Stomach (tissue), 9 donors: ENCODE data around the gene TBCEL. TPM values are rescaled to one million over a fixed set of nuclear protein-coding genes. Genes with fewer than 3 reads are reported as not detected.

Source experiments
- DNase-seq, 2 donors: peaks; one replicate each; pipeline versions ENCODE4 v3.0.0 to v3.0.0-alpha.2; 2013 to 2019
- H3K27ac ChIP-seq, 5 donors: fragments of 200-600 bp in 4 of 5; sonication (generic) in 4 of 5; one replicate each; pipeline ENCODE4 v1.5.1; 2013 to 2019; ENCODE audit warnings: mild to moderate bottlenecking in 1 of 5, moderate library complexity in 1 of 5
- H3K27me3 ChIP-seq, 3 donors: fragments of 200-600 bp; sonication (generic); one replicate each; pipeline ENCODE4 v1.5.1; 2017 to 2019; ENCODE audit warnings: mixed run types in 1 of 3
- H3K36me3 ChIP-seq, 4 donors: fragments of 200-600 bp; sonication (generic); 1 replicate in 3 of 4; 2 replicates in 1 of 4; pipeline ENCODE4 v1.5.1; 2016 to 2019
- H3K4me1 ChIP-seq, 4 donors: fragments of 200-600 bp; sonication (generic); one replicate each; pipeline ENCODE4 v1.5.1; 2016 to 2019
- H3K4me3 ChIP-seq, 4 donors: fragments of 200-600 bp; sonication (generic) in 3 of 4; one replicate each; pipeline ENCODE4 v1.5.1; 2016 to 2019; ENCODE audit warnings: mild to moderate bottlenecking in 1 of 4
- H3K9me3 ChIP-seq, 4 donors: fragments of 200-600 bp; sonication (generic); one replicate each; pipeline ENCODE4 v1.5.1; 2016 to 2019
- CTCF ChIP-seq, 7 experiments: fragments of 450-650 bp in 4 of 7; fragments of 200-600 bp in 3 of 7; sonication (generic) in 3 of 7; IDR thresholded peaks; one replicate each; pipeline ENCODE4 v1.5.1; 2016 to 2019; ENCODE audit warnings: antibody characterized with exemption in 7 of 7, control low read depth in 2 of 7, mild to moderate bottlenecking in 1 of 7
- EP300 ChIP-seq: sonication (generic); formaldehyde crosslinking; IDR thresholded peaks from one replicate; pipeline ENCODE4 v1.6.1; 2017; ENCODE audit warnings: antibody characterized with exemption
- POLR2A ChIP-seq, 4 donors: fragments of 450-650 bp; IDR thresholded peaks; one replicate each; pipeline ENCODE4 v1.6.1; 2016; ENCODE audit warnings: antibody characterized with exemption in 4 of 4, control low read depth in 2 of 4, mild to moderate bottlenecking in 1 of 4, moderate library complexity in 1 of 4
- POLR2AphosphoS5 ChIP-seq, 3 donors: sonication (generic); formaldehyde crosslinking; IDR thresholded peaks; one replicate each; pipeline ENCODE4 v1.6.1; 2016; ENCODE audit warnings: antibody characterized with exemption in 3 of 3
- WGBS, 5 donors: extraction: QIAGEN DNeasy Blood & Tissue Kit in 3 of 5; methylation state at CpG; one replicate each; pipeline versions ENCODE4 v1.1.5 to v1.1.7; 2013 to 2018; 5-methylcytosine and 5-hydroxymethylcytosine counted together
- intact Hi-C: fragments of 100-400 bp; cut with DNase I; formaldehyde crosslinking; loops from one replicate; pipeline ENCODE4 v1.15.1; 2023; ENCODE audit warnings: low total_unique reads
- polyA plus RNA-seq, 3 donors: library from polyadenylated mRNA; stranded (reverse); fragments of 200-250 nt; gene quantifications; one replicate each; pipeline ENCODE4 v1.2.3, GENCODE V29; 2013
- total RNA-seq, 5 donors: library from RNA; depleted of rRNA; stranded (reverse); fragments of >200 nt; gene quantifications; one replicate each; pipeline versions ENCODE4 v1.1.0 to v1.2.3, GENCODE V29; 2014 to 2016
- donor health status: healthy with polysubstance abuse.
- donor health status: Bipolar disorder and iron deficiency.
- donor health status: healthy.

Gene TBCEL
- total and polyA plus RNA-seq, 8 donors = 3.2 to 55.1 (median 8.1) TPM

- 88 to 92% (median 90%) methylated on average over 4 of the region's 4 CpGs for WGBS, 5 donors
- DNase-seq = no peak
- Histone ChIP-seq H3K36me3 (peaks cover 0 to 37% (median 31%) of the 10 kb centered on the region in 4 donors), H3K9me3 (no peaks in the 10 kb centered on the region), H3K27ac (no peak overlapping the region), H3K4me3 (no peak overlapping the region), H3K4me1 (peaks cover 0 to 13% (median 3%) of the 10 kb centered on the region in 4 donors), H3K27me3 (no peaks in the 10 kb centered on the region)
- intact Hi-C loops = no loop called here
- TF ChIP-seq POLR2AphosphoS5 (IDR thresholded peaks at IDR 0.05) = no peak
- no peak for TF ChIP-seq POLR2A (IDR thresholded peaks at IDR 0.05)
- no peak for TF ChIP-seq CTCF (IDR thresholded peaks at IDR 0.05)
- TF ChIP-seq EP300 = no peak
Observed at GRCh38 chr11:121086866-121087265, 63.0 kb downstream of the TBCEL start.

GRCh38 chr11:121089566-121089965, 65.7 kb downstream of the TBCEL start:
- H3K36me3 ChIP-seq = peaks cover 0 to 37% (median 29%) of the 10 kb centered on the region in 4 donors
- no peaks in the 10 kb centered on the region for H3K9me3 ChIP-seq
- no peak overlapping the region for H3K4me3 ChIP-seq
- no peaks in the 10 kb centered on the region for H3K27me3 ChIP-seq
- TF ChIP-seq POLR2AphosphoS5 (IDR thresholded peaks at IDR 0.05) = no peak
- TF ChIP-seq POLR2A (IDR thresholded peaks at IDR 0.05) = no peak
- TF ChIP-seq EP300 = no peak
- no peak for TF ChIP-seq CTCF (IDR thresholded peaks at IDR 0.05)
- DNase-seq = no peak
- no peak overlapping the region for H3K27ac ChIP-seq
- intact Hi-C loops = no loop called here
- H3K4me1 ChIP-seq = peaks cover 0 to 13% (median 3%) of the 10 kb centered on the region in 4 donors
- 64 to 77% (median 68%) methylated on average over 1 of the region's 1 CpG for WGBS, 5 donors

- no peak overlapping the region for H3K27ac ChIP-seq
- TF ChIP-seq POLR2A (IDR thresholded peaks at IDR 0.05) = no peak
- no peak for TF ChIP-seq EP300
- TF ChIP-seq POLR2AphosphoS5 (IDR thresholded peaks at IDR 0.05) = no peak
- H3K4me1 ChIP-seq = peaks cover 0 to 13% (median 3%) of the 10 kb centered on the region in 4 donors
- peaks cover 0 to 30% (median 25%) of the 10 kb centered on the region in 4 donors for H3K36me3 ChIP-seq
- no peak overlapping the region for H3K4me3 ChIP-seq
- H3K9me3 ChIP-seq = no peaks in the 10 kb centered on the region
- intact Hi-C loops = no loop called here
- no peaks in the 10 kb centered on the region for H3K27me3 ChIP-seq
- DNase-seq = no peak
- 96 to 97% (median 97%) methylated on average over 5 of the region's 5 CpGs for WGBS, 5 donors
Observed at GRCh38 chr11:121090145-121090721, 66.3 kb downstream of the TBCEL start.

DNA sequence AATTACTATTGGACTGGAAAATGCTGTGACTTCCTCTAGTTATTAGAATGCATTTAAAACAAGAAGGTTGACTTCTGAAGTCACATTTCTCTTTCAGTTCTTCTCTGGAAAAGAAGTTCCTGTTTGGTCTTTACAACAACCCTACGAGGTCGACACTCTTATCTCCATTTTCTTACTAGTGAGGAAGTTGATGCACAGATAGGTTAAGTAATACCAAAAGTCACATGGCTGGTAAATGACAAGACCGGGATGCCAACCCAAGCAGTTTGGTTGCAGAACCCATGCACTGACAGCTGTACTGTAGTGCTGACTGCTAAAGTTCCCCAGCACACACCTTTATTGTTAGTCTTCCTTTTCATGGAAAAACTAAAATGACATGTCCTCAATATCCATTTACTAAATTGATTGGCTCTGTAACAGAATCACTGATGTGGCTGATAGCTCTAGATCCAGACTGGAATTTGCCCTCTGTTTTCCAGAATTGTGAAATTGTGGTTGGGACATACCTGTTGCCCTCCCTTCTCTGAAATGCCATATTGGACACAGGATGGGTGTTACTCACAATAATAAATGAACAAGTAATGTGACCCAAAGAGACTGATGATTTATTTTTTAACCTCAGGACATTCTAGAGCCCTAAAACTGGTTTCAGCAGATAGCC, 67.7 kb downstream of the TBCEL start:
- Histone ChIP-seq H3K27ac (no peak overlapping the region), H3K4me1 (peaks cover 0 to 13% (median 3%) of the 10 kb centered on the region in 4 donors), H3K4me3 (no peak overlapping the region), H3K27me3 (no peaks in the 10 kb centered on the region), H3K36me3 (peaks cover 0 to 19% (median 17%) of the 10 kb centered on the region in 4 donors), H3K9me3 (no peaks in the 10 kb centered on the region)
- no peak for DNase-seq
- WGBS, 5 donors = 74 to 82% (median 79%) methylated on average over 3 of the region's 3 CpGs
- TF ChIP-seq EP300 (no peak), POLR2AphosphoS5 (IDR thresholded peaks at IDR 0.05) (no peak)
- intact Hi-C loops = no loop called here

DNA sequence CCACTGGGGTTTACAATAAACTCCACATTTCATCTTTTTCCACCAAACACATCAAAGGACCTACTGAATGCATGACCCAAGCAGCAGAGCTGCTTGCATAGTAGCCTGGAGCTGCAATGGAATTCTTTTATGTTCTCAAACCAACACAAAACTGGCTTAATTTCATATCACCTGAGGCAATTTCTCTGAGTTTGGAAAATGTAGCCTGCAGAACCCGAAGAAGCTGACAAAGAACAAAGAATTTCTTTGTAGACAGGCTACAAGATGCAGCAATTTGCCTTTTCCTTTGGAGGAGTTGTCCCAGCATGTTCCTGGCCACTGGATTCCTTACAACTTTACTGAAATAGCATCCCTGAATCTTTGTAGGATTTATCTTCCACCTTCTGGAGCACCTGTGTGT, 71.7 kb downstream of the TBCEL start:
- Histone ChIP-seq H3K27me3 (no peaks in the 10 kb centered on the region), H3K4me1 (no peaks in the 10 kb centered on the region), H3K27ac (no peak overlapping the region), H3K4me3 (no peak overlapping the region), H3K36me3 (no peaks in the 10 kb centered on the region), H3K9me3 (no peaks in the 10 kb centered on the region)
- intact Hi-C loops = no loop called here
- no peak for TF ChIP-seq EP300
- DNase-seq = no peak
- 73 to 94% (median 85%) methylated on average over 1 of the region's 1 CpG for WGBS, 5 donors

GRCh38 chr11:121099364-121099763, 75.5 kb downstream of the TBCEL start:
- no peak overlapping the region for H3K27ac ChIP-seq
- no peak overlapping the region for H3K4me3 ChIP-seq
- intact Hi-C loops = no loop called here
- H3K9me3 ChIP-seq = no peaks in the 10 kb centered on the region
- peaks cover 0 to under 1% (median 0%) of the 10 kb centered on the region in 4 donors for H3K4me1 ChIP-seq
- DNase-seq = no peak
- H3K27me3 ChIP-seq = no peaks in the 10 kb centered on the region
- 76 to 92% (median 84%) methylated on average over 4 of the region's 4 CpGs for WGBS, 5 donors
- H3K36me3 ChIP-seq = no peaks in the 10 kb centered on the region
- no peak for TF ChIP-seq EP300
- TF ChIP-seq POLR2AphosphoS5 (IDR thresholded peaks at IDR 0.05) = no peak
- TF ChIP-seq CTCF (IDR thresholded peaks at IDR 0.05) = no peak
- TF ChIP-seq POLR2A (IDR thresholded peaks at IDR 0.05) = no peak
